Measurements from ENCODE around the gene INO80E. TPM values are rescaled to one million over a fixed set of nuclear protein-coding genes. Genes with fewer than 3 reads are reported as not detected.

The INO80E gene
- total and polyA plus RNA-seq, 2 donors (not counting 1 experiment from before 2014, with no cell fraction given), result 103 to 113 TPM

DNA sequence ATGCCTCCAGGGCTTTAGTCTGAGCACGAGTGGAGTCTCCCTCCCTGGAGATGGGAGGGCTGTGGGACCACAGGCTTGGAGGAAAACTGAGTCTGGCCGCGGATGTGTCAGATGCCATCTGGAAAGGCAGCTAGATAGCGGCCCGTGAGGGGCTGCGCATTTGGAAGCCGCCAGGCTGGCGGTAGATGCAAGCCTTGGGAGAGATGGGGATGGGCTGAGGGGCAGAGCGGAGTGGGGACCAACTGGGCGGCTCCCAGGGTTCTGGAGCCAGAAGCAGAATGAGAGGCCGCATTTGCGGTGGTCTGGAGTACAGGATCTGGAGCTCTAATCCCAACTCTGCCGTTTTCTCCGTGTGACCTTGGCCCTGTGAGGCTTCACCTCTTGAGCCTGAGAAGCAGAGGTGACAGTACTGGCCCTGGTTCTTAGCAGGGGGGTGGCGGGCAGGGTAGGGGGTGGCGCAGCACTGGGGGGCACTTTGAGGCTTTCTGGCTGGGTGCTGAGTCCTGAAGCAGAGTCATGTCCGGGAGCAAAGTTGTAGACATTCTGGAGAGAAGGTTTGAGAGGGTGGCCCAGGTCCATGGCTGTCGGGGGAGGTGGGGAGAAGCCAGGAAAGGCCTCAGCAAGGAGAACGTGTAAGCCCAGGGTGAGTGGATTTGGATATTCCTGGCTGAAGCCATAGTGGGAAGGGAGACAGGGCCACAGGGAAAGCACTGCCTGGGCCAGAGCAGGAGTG, 6.7 kb downstream of the INO80E start:
- intact Hi-C loops (cut with micrococcal nuclease), result no loop called here
- Histone ChIP-seq H3K79me2 (ENCODE audit: control insufficient read depth, insufficient read depth, low read length) (no peaks in the 10 kb centered on the region), H2AFZ (ENCODE audit: insufficient read depth, low read depth, low read length, poor library complexity, severe bottlenecking) (no peak overlapping the region), H3K36me3 (replicated peaks in 1 of 2; ENCODE audit: control extremely low read depth in 1 of 2, control insufficient read depth in 1 of 2, extremely low read depth in 1 of 2, insufficient read depth in 2 of 2, low read length in 1 of 2) (peaks cover 0 to 42% of the 10 kb centered on the region in 2 experiments), H3K4me2 (replicated peaks; ENCODE audit: low read depth, low read length, poor library complexity, severe bottlenecking) (no peak overlapping the region), H3K9ac (ENCODE audit: low read length) (no peak overlapping the region), H3K4me3 (ENCODE audit: control extremely low read depth in 1 of 5, extremely low read depth in 1 of 5, insufficient read depth in 1 of 5, low read depth in 2 of 5, low read length in 4 of 5) (no peak overlapping the region), H3K9me3 (ENCODE audit: control extremely low read depth in 1 of 3, control insufficient read depth in 2 of 3, insufficient read depth in 1 of 3, low read length in 2 of 3) (no peaks in the 10 kb centered on the region), H3K27ac (ENCODE audit: low read length in 2 of 2) (no peak overlapping the region), H4K20me1 (ENCODE audit: control insufficient read depth, insufficient read depth, low read length, poor library complexity, severe bottlenecking) (peaks cover 17% of the 10 kb centered on the region), H3K27me3 (replicated peaks in 1 of 4; ENCODE audit: control extremely low read depth in 1 of 4, control insufficient read depth in 3 of 4, insufficient read depth in 4 of 4, low read length in 3 of 4) (no peaks in the 10 kb centered on the region), H3K4me1 (ENCODE audit: control insufficient read depth in 2 of 2, insufficient read depth in 2 of 2, low read length in 2 of 2) (peaks cover 4 to 13% of the 10 kb centered on the region in 2 donors)
- no peaks in the 10 kb centered on the region for H3K9me3 Mint-ChIP-seq (ENCODE audit: insufficient read depth)
- DNase-seq (no peak), ATAC-seq (ENCODE audit: low read depth) (no peak)
- 92% methylated on average over 19 of the region's 19 CpGs for WGBS (ENCODE audit: insufficient coverage)
- ChIA-PET CTCF (interaction anchor here (0.6 to 1.5 kb wide), 4 partner anchors 29 to 174 kb away, joined by 3 to 6 read pairs (median 4); partner anchors contain the start of gene TAOK2), POLR2A (interaction anchor here (0.7 to 1.1 kb wide), 2 partner anchors 12 to 192 kb away, joined by 3 to 6 read pairs; no protein-coding TSS in a partner anchor)
- H3K4me3 Mint-ChIP-seq, result no peak overlapping the region
- H3K27me3 Mint-ChIP-seq, result no peaks in the 10 kb centered on the region
- H3K4me1 Mint-ChIP-seq, result peaks cover 18% of the 10 kb centered on the region
- no peak for TF ChIP-seq EZH2 (IDR thresholded peaks at IDR 0.05; ENCODE audit: borderline replicate concordance, insufficient read depth, low read depth, low read length, poor library complexity, severe bottlenecking)
- H3K27ac Mint-ChIP-seq, result no peak overlapping the region

DNA sequence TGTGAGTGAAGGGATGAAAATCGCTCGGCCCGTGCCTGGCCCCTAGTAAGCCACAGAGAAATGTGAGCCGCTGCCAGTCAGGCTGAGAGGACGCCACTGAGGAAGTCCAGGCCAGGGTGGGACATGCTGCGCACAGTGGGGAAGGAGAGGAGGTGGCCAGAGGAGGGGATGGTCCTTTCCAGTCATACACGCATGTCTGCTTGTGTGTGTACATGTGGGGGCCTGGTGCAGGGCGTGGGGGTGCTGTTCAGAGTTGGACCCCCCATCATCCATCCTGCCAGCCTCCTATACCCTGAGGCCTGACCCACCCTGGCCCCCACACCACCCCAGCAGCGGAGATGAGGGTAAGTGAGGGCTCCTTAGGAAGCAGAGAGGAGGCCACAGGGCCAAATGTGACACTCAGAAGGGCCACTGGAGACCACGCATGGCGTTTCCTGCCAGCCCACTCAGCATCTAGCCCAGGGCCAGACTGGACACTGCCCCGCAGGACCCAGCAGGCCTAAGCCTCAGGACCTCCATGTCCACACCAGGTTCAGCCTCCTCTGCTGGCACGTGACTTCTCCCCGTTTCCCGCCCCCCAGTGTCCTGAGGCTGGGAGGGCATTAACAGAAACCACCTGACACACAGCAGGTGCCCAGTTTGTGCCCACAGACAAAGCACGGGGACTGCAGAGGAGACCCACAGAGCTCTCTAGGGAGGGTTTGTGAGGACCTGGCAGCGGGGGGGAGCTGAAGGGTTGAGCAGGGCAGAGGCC, 7.8 kb downstream of the INO80E start:
- Mint-ChIP-seq H3K27ac (no peak overlapping the region), H3K9me3 (ENCODE audit: insufficient read depth) (no peaks in the 10 kb centered on the region), H3K27me3 (peaks cover 3% of the 10 kb centered on the region), H3K4me3 (no peak overlapping the region), H3K4me1 (peaks cover 12% of the 10 kb centered on the region)
- DNase-seq (no peak), ATAC-seq (ENCODE audit: low read depth) (no peak)
- CTCF ChIA-PET, result interaction anchor here (0.6 to 2.3 kb wide), 9 partner anchors 13 to 303 kb away, joined by 3 to 9 read pairs (median 4); partner anchors contain the start of genes TAOK2 and TMEM219
- Histone ChIP-seq H3K36me3 (replicated peaks in 1 of 2; ENCODE audit: control extremely low read depth in 1 of 2, control insufficient read depth in 1 of 2, extremely low read depth in 1 of 2, insufficient read depth in 2 of 2, low read length in 1 of 2) (peaks cover 0 to 38% of the 10 kb centered on the region in 2 experiments), H3K9me3 (ENCODE audit: control extremely low read depth in 1 of 3, control insufficient read depth in 2 of 3, insufficient read depth in 1 of 3, low read length in 2 of 3) (no peaks in the 10 kb centered on the region), H3K27me3 (replicated peaks in 1 of 4; ENCODE audit: control extremely low read depth in 1 of 4, control insufficient read depth in 3 of 4, insufficient read depth in 4 of 4, low read length in 3 of 4) (no peaks in the 10 kb centered on the region), H4K20me1 (ENCODE audit: control insufficient read depth, insufficient read depth, low read length, poor library complexity, severe bottlenecking) (peaks cover 17% of the 10 kb centered on the region), H3K79me2 (ENCODE audit: control insufficient read depth, insufficient read depth, low read length) (no peaks in the 10 kb centered on the region), H3K4me3 (ENCODE audit: control extremely low read depth in 1 of 5, extremely low read depth in 1 of 5, insufficient read depth in 1 of 5, low read depth in 2 of 5, low read length in 4 of 5) (no peak overlapping the region), H2AFZ (ENCODE audit: insufficient read depth, low read depth, low read length, poor library complexity, severe bottlenecking) (no peak overlapping the region), H3K27ac (ENCODE audit: low read length in 2 of 2) (no peak overlapping the region), H3K4me2 (replicated peaks; ENCODE audit: low read depth, low read length, poor library complexity, severe bottlenecking) (no peak overlapping the region), H3K9ac (ENCODE audit: low read length) (no peak overlapping the region), H3K4me1 (ENCODE audit: control insufficient read depth in 2 of 2, insufficient read depth in 2 of 2, low read length in 2 of 2) (peaks cover 4 to 13% of the 10 kb centered on the region in 2 donors)
- no peak for TF ChIP-seq EZH2 (IDR thresholded peaks at IDR 0.05; ENCODE audit: borderline replicate concordance, insufficient read depth, low read depth, low read length, poor library complexity, severe bottlenecking)
- TF ChIP-seq, protein P1, sequence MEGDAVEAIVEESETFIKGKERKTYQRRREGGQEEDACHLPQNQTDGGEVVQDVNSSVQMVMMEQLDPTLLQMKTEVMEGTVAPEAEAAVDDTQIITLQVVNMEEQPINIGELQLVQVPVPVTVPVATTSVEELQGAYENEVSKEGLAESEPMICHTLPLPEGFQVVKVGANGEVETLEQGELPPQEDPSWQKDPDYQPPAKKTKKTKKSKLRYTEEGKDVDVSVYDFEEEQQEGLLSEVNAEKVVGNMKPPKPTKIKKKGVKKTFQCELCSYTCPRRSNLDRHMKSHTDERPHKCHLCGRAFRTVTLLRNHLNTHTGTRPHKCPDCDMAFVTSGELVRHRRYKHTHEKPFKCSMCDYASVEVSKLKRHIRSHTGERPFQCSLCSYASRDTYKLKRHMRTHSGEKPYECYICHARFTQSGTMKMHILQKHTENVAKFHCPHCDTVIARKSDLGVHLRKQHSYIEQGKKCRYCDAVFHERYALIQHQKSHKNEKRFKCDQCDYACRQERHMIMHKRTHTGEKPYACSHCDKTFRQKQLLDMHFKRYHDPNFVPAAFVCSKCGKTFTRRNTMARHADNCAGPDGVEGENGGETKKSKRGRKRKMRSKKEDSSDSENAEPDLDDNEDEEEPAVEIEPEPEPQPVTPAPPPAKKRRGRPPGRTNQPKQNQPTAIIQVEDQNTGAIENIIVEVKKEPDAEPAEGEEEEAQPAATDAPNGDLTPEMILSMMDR (IDR thresholded peaks at IDR 0.05), result no peak
- 70% methylated on average over 14 of the region's 17 CpGs for WGBS (ENCODE audit: insufficient coverage)
- intact Hi-C loops (cut with micrococcal nuclease), result loop anchor here (2.0 kb wide), 1 partner anchor 77 kb away; the partner anchor contains the start of gene KCTD13
- POLR2A ChIA-PET, result interaction anchor here (2.4 kb wide), 1 partner anchor 197 kb away, joined by 9 read pairs; the partner anchor contains the start of gene MAZ
